WTC11 (cell line): Measurements from ENCODE around the gene GALR3.

ENCODE experiments used
- CREB1 ChIP-seq: sonication (generic); formaldehyde crosslinking; IDR thresholded peaks from 2 replicates; pipeline ENCODE4 v1.8.0; 2023; ENCODE audit warnings: mild to moderate bottlenecking, missing genetic modification reagents
- JAZF1 ChIP-seq: fragments of 250-450 bp; sonication (Bioruptor Pico); IDR thresholded peaks from 2 replicates; pipeline ENCODE4 v1.9.0; 2021; ENCODE audit warnings: moderate library complexity, mild to moderate bottlenecking, inconsistent platforms
- NR2C2 ChIP-seq: sonication (generic); formaldehyde crosslinking; IDR thresholded peaks from 2 replicates; pipeline ENCODE4 v1.8.0; 2022; ENCODE audit warnings: mild to moderate bottlenecking, missing genetic modification reagents
- NR3C1 ChIP-seq: sonication (generic); formaldehyde crosslinking; conservative IDR thresholded peaks from 2 replicates; pipeline ENCODE4 v1.8.1; 2023; ENCODE audit warnings: low read depth, mild to moderate bottlenecking, missing genetic modification reagents
- OVOL2 ChIP-seq: fragments of 250-450 bp; sonication (Bioruptor Pico); IDR thresholded peaks from 2 replicates; pipeline ENCODE4 v1.9.0; 2021; ENCODE audit warnings: mild to moderate bottlenecking, borderline replicate concordance
- SMAD3 ChIP-seq: sonication (generic); formaldehyde crosslinking; IDR thresholded peaks from 2 replicates; pipeline ENCODE4 v1.8.0; 2022; ENCODE audit warnings: missing genetic modification reagents, mild to moderate bottlenecking, borderline replicate concordance
- SMAD4 ChIP-seq: sonication (generic); formaldehyde crosslinking; IDR thresholded peaks from 2 replicates; pipeline ENCODE4 v1.8.0; 2022; ENCODE audit warnings: mild to moderate bottlenecking, missing genetic modification reagents
- TP53 ChIP-seq: sonication (generic); formaldehyde crosslinking; IDR thresholded peaks from 2 replicates; pipeline ENCODE4 v1.8.1; 2023; ENCODE audit warnings: mild to moderate bottlenecking, missing genetic modification reagents
- TF ChIP-seq, protein P1 (sequence below): fragments of 200-600 bp; IDR thresholded peaks from 2 replicates; pipeline ENCODE4 v1.8.0; 2022; ENCODE audit warnings: antibody characterized with exemption
- TF ChIP-seq, protein P2 (sequence below): sonication (generic); formaldehyde crosslinking; IDR thresholded peaks from 2 replicates; pipeline ENCODE4 v1.8.0; 2022; ENCODE audit warnings: mild to moderate bottlenecking, missing genetic modification reagents
- TF ChIP-seq, protein P3 (sequence below): sonication (generic); formaldehyde crosslinking; IDR thresholded peaks from 2 replicates; pipeline ENCODE4 v1.8.1; 2022; ENCODE audit warnings: mild to moderate bottlenecking, missing genetic modification reagents, moderate library complexity, borderline replicate concordance
- TF ChIP-seq, protein P4 (sequence below): sonication (generic); formaldehyde crosslinking; IDR thresholded peaks from 2 replicates; pipeline ENCODE4 v1.8.0; 2022; ENCODE audit warnings: mild to moderate bottlenecking, missing genetic modification reagents
- TF ChIP-seq, protein P5 (sequence below): sonication (generic); formaldehyde crosslinking; IDR thresholded peaks from 2 replicates; pipeline ENCODE4 v1.8.1; 2023; ENCODE audit warnings: mild to moderate bottlenecking, missing genetic modification reagents

DNA sequence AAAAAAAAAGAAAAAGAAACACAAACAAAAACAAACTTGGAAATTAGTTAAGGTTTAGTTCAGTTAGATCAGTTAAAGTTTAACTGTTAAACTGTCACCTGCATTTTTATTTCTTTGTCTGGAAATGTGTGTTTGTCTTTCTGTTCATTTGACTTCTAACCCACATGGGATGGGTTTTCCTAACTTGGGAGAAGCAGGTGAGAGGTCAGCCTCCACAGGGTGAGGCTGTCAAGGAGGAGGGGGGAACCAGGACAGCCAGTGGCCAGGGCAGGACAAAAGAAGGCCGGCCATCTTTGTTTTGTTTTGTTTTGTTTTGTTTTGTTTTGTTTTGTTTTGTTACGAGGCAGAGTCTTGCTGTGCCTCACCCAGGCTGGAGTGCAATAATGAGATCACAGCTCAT lies 28.8 kb upstream of the GALR3 start:
- TF ChIP-seq SMAD3 (CRISPR knock-in tag) = no peak
- no peak for TF ChIP-seq NR3C1
- TF ChIP-seq, protein P1, sequence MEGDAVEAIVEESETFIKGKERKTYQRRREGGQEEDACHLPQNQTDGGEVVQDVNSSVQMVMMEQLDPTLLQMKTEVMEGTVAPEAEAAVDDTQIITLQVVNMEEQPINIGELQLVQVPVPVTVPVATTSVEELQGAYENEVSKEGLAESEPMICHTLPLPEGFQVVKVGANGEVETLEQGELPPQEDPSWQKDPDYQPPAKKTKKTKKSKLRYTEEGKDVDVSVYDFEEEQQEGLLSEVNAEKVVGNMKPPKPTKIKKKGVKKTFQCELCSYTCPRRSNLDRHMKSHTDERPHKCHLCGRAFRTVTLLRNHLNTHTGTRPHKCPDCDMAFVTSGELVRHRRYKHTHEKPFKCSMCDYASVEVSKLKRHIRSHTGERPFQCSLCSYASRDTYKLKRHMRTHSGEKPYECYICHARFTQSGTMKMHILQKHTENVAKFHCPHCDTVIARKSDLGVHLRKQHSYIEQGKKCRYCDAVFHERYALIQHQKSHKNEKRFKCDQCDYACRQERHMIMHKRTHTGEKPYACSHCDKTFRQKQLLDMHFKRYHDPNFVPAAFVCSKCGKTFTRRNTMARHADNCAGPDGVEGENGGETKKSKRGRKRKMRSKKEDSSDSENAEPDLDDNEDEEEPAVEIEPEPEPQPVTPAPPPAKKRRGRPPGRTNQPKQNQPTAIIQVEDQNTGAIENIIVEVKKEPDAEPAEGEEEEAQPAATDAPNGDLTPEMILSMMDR = no peak
- no peak for TF ChIP-seq SMAD4
- no peak for TF ChIP-seq TP53
- TF ChIP-seq OVOL2 (CRISPR knock-in tag) = no peak
- TF ChIP-seq, protein P2, sequence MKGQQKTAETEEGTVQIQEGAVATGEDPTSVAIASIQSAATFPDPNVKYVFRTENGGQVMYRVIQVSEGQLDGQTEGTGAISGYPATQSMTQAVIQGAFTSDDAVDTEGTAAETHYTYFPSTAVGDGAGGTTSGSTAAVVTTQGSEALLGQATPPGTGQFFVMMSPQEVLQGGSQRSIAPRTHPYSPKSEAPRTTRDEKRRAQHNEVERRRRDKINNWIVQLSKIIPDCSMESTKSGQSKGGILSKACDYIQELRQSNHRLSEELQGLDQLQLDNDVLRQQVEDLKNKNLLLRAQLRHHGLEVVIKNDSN (CRISPR knock-in tag) = no peak
- TF ChIP-seq, protein P3, sequence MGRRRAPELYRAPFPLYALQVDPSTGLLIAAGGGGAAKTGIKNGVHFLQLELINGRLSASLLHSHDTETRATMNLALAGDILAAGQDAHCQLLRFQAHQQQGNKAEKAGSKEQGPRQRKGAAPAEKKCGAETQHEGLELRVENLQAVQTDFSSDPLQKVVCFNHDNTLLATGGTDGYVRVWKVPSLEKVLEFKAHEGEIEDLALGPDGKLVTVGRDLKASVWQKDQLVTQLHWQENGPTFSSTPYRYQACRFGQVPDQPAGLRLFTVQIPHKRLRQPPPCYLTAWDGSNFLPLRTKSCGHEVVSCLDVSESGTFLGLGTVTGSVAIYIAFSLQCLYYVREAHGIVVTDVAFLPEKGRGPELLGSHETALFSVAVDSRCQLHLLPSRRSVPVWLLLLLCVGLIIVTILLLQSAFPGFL = no peak
- TF ChIP-seq JAZF1 (CRISPR knock-in tag) = no peak
- no peak for TF ChIP-seq CREB1 (CRISPR knock-in tag)
- TF ChIP-seq, protein P4, sequence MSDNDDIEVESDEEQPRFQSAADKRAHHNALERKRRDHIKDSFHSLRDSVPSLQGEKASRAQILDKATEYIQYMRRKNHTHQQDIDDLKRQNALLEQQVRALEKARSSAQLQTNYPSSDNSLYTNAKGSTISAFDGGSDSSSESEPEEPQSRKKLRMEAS (CRISPR knock-in tag) = no peak
- no peak for TF ChIP-seq NR2C2 (CRISPR knock-in tag)
- TF ChIP-seq, protein P5, sequence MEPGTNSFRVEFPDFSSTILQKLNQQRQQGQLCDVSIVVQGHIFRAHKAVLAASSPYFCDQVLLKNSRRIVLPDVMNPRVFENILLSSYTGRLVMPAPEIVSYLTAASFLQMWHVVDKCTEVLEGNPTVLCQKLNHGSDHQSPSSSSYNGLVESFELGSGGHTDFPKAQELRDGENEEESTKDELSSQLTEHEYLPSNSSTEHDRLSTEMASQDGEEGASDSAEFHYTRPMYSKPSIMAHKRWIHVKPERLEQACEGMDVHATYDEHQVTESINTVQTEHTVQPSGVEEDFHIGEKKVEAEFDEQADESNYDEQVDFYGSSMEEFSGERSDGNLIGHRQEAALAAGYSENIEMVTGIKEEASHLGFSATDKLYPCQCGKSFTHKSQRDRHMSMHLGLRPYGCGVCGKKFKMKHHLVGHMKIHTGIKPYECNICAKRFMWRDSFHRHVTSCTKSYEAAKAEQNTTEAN (CRISPR knock-in tag) = no peak
